ENCODE results near the gene ARHGAP22. TPM values are rescaled to one million over a fixed set of nuclear protein-coding genes. Genes with fewer than 3 reads are reported as not detected.

ARHGAP22 gene
- total RNA-seq, 2 experiments from 2014 or later: not detected

- ATAC-seq (ENCODE audit: poor library complexity): no peak
- H3K4me1 Mint-ChIP-seq (ENCODE audit: low read depth): no peaks in the 10 kb centered on the region
- POLR2A ChIA-PET: no interaction called here
Observed at GRCh38 chr10:48460182-48460581, 144.7 kb downstream of the ARHGAP22 start.

GRCh38 chr10:48459270-48460150 is 145.4 kb downstream of the ARHGAP22 start:
- Mint-ChIP-seq H3K9me3 (no peaks in the 10 kb centered on the region), H3K36me3 (ENCODE audit: low read depth) (no peaks in the 10 kb centered on the region), H3K27ac (no peak overlapping the region), H3K27me3 (no peaks in the 10 kb centered on the region), H3K4me3 (no peak overlapping the region), H3K4me1 (ENCODE audit: low read depth) (no peaks in the 10 kb centered on the region)
- no peak overlapping the region for H3K4me3 ChIP-seq (ENCODE audit: low read length)
- H3K9me3 ChIP-seq (ENCODE audit: control insufficient read depth in 1 of 2, insufficient read depth in 1 of 2, low read length in 2 of 2): no peaks in the 10 kb centered on the region
- no peak overlapping the region for H3K27ac ChIP-seq (ENCODE audit: low read depth in 1 of 2, low read length in 2 of 2)
- no peaks in the 10 kb centered on the region for H3K36me3 ChIP-seq (ENCODE audit: insufficient read depth, low read length)
- TF ChIP-seq CTCF (IDR thresholded peaks at IDR 0.05): no peak
- peaks cover 2 to 4% of the 10 kb centered on the region in 2 experiments for H3K27me3 ChIP-seq (ENCODE audit: control insufficient read depth in 1 of 2, insufficient read depth in 2 of 2, low read length in 2 of 2)
- DNase-seq (peak in 2 of 14 experiments; percentile 10 to 21), ATAC-seq (ENCODE audit: poor library complexity) (no peak)
- ChIA-PET CTCF (no interaction called here), POLR2A (no interaction called here)
- H3K4me1 ChIP-seq (ENCODE audit: insufficient read depth, low read length): peaks cover 6% of the 10 kb centered on the region
- intact Hi-C loops (cut with DNase I, micrococcal nuclease): no loop called here

More at GRCh38 chr10:48460182-48460581, 144.7 kb downstream of the ARHGAP22 start:
- no peak for DNase-seq
- no peaks in the 10 kb centered on the region for H3K36me3 Mint-ChIP-seq (ENCODE audit: low read depth)
- Histone ChIP-seq H3K27me3 (ENCODE audit: control insufficient read depth in 1 of 2, insufficient read depth in 2 of 2, low read length in 2 of 2) (peaks cover 2 to 4% of the 10 kb centered on the region in 2 experiments), H3K9me3 (ENCODE audit: control insufficient read depth in 1 of 2, insufficient read depth in 1 of 2, low read length in 2 of 2) (no peaks in the 10 kb centered on the region), H3K4me3 (ENCODE audit: low read length) (no peak overlapping the region), H3K36me3 (ENCODE audit: insufficient read depth, low read length) (no peaks in the 10 kb centered on the region), H3K27ac (ENCODE audit: low read depth in 1 of 2, low read length in 2 of 2) (no peak overlapping the region), H3K4me1 (ENCODE audit: insufficient read depth, low read length) (peaks cover 6% of the 10 kb centered on the region)
- no peak for TF ChIP-seq CTCF (IDR thresholded peaks at IDR 0.05)
- H3K4me3 Mint-ChIP-seq: no peak overlapping the region
- H3K9me3 Mint-ChIP-seq: no peaks in the 10 kb centered on the region
- H3K27me3 Mint-ChIP-seq: no peaks in the 10 kb centered on the region
- H3K27ac Mint-ChIP-seq: no peak overlapping the region
- CTCF ChIA-PET: no interaction called here
- intact Hi-C loops (cut with DNase I, micrococcal nuclease): no loop called here

- H3K27me3 ChIP-seq (ENCODE audit: control insufficient read depth in 1 of 2, insufficient read depth in 2 of 2, low read length in 2 of 2): peaks cover 2 to 4% of the 10 kb centered on the region in 2 experiments
- Mint-ChIP-seq H3K4me1 (ENCODE audit: low read depth) (no peaks in the 10 kb centered on the region), H3K9me3 (no peaks in the 10 kb centered on the region), H3K27me3 (no peaks in the 10 kb centered on the region), H3K4me3 (no peak overlapping the region), H3K36me3 (ENCODE audit: low read depth) (no peaks in the 10 kb centered on the region), H3K27ac (no peak overlapping the region)
- no peaks in the 10 kb centered on the region for H3K9me3 ChIP-seq (ENCODE audit: control insufficient read depth in 1 of 2, insufficient read depth in 1 of 2, low read length in 2 of 2)
- no peak overlapping the region for H3K27ac ChIP-seq (ENCODE audit: low read depth in 1 of 2, low read length in 2 of 2)
- POLR2A ChIA-PET: no interaction called here
- intact Hi-C loops (cut with DNase I, micrococcal nuclease): no loop called here
- H3K36me3 ChIP-seq (ENCODE audit: insufficient read depth, low read length): no peaks in the 10 kb centered on the region
- H3K4me1 ChIP-seq (ENCODE audit: insufficient read depth, low read length): peaks cover 6% of the 10 kb centered on the region
- no peak overlapping the region for H3K4me3 ChIP-seq (ENCODE audit: low read length)
- no peak for TF ChIP-seq CTCF (IDR thresholded peaks at IDR 0.05)
- DNase-seq (no peak), ATAC-seq (ENCODE audit: poor library complexity) (no peak)
- CTCF ChIA-PET: no interaction called here
Observed at GRCh38 chr10:48458662-48459048, 146.2 kb downstream of the ARHGAP22 start.
